HCT116 (cell line): ENCODE data around the gene SEC14L3. TPM values are rescaled to one million over a fixed set of nuclear protein-coding genes. Genes with fewer than 3 reads are reported as not detected.

Experiments
- ATAC-seq: fragments of 200-7000 bp; cut with Tn5 transposase; 2 replicates; pipeline ENCODE4 v1.9.1; 2020; ENCODE audit warnings: mild to moderate bottlenecking, moderate library complexity
- BruUV-seq: library from RNA; stranded (reverse); fragments of 400-500 nt; replicated peaks from 2 replicates; lab custom pipeline; 2021; lab: Mats Ljungman, UMichigan
- CTCF ChIA-PET: fragments of 300-600 bp; sonication (Branson Sonifier 250); formaldehyde crosslinking; loops from one replicate; lab custom pipeline; 2021; ENCODE audit warnings: antibody characterized with exemption; lab: Charles Lee
- POLR2A ChIA-PET: fragments of 300-600, 350-600 bp; sonication (Branson Sonifier 250); formaldehyde crosslinking; loops from one replicate; lab custom pipeline; 2021; ENCODE audit warnings: antibody characterized with exemption; lab: Charles Lee
- RAD21 ChIA-PET, 2 experiments: fragments of 300-600 bp; sonication (Branson Sonifier 250); formaldehyde crosslinking; loops; one replicate each; lab custom pipeline; 2023; ENCODE audit warnings: low total read pairs in 2 of 2; ENCODE audit not compliant: uncharacterized antibody in 2 of 2, unreplicated experiment in 2 of 2, low non-redundant PET in 1 of 2; lab: Charles Lee
- DNase-seq: peaks from one replicate; pipeline ENCODE4 v3.0.0-alpha.2; 2010; ENCODE audit warnings: low read depth, low spot score
- H2AFZ ChIP-seq: fragments of 200-600 bp; shearing (Covaris generic), sonication (generic); 2 replicates; pipeline ENCODE4 v1.6.1; 2017; ENCODE audit warnings: low read depth, mixed run types, mixed read lengths, antibody characterized with exemption, low read length; ENCODE audit not compliant: poor library complexity, severe bottlenecking
- H3K27ac ChIP-seq: 2 replicates; pipeline ENCODE4 v1.5.1; 2012; ENCODE audit warnings: low read depth, low read length
- H3K27me3 ChIP-seq: fragments of 200-600 bp; sonication (generic); 2 replicates; pipeline ENCODE4 v1.6.1; 2016; ENCODE audit warnings: mixed run types, low read length, mixed read lengths; ENCODE audit not compliant: insufficient read depth
- H3K36me3 ChIP-seq, 2 experiments: fragments of 200-500 bp in 1 of 2; fragments of 200-600 bp in 1 of 2; sonication (Bioruptor generic) in 1 of 2; sonication (generic) in 1 of 2; 2 replicates each; pipeline versions ENCODE4 v1.5.1 to v1.6.1; 2014 to 2016; ENCODE audit warnings: low read length in 2 of 2, inconsistent platforms in 1 of 2, mixed read lengths in 1 of 2, mixed run types in 1 of 2; ENCODE audit not compliant: insufficient read depth in 2 of 2, control insufficient read depth in 1 of 2
- H3K4me1 ChIP-seq, 2 experiments: fragments of 200-600 bp in 1 of 2; sonication (generic) in 1 of 2; 2 replicates each; pipeline versions ENCODE4 v1.5.1 to v1.6.1; 2012 to 2017; ENCODE audit warnings: low read length in 2 of 2, inconsistent platforms in 1 of 2, mild to moderate bottlenecking in 1 of 2, mixed read lengths in 1 of 2, mixed run types in 1 of 2, moderate library complexity in 1 of 2; ENCODE audit not compliant: insufficient read depth in 2 of 2, control insufficient read depth in 1 of 2
- H3K4me2 ChIP-seq: fragments of 200-600 bp; sonication (generic); 2 replicates; pipeline ENCODE4 v1.6.1; 2017; ENCODE audit warnings: mixed run types, low read length, mixed read lengths
- H3K4me3 ChIP-seq, 2 experiments: fragments of 200-600 bp in 1 of 2; sonication (generic) in 1 of 2; replicated peaks in 1 of 2; 2 replicates each; pipeline ENCODE4 v1.5.1; 2011 to 2016; ENCODE audit warnings: low read length in 2 of 2, control low read depth in 1 of 2, low read depth in 1 of 2, mild to moderate bottlenecking in 1 of 2, mixed read lengths in 1 of 2, mixed run types in 1 of 2
- H3K79me2 ChIP-seq: fragments of 200-600 bp; sonication (generic); 2 replicates; pipeline ENCODE4 v1.6.1; 2017; ENCODE audit warnings: mild to moderate bottlenecking, mixed run types, low read length, moderate library complexity, mixed read lengths; ENCODE audit not compliant: insufficient read depth
- H3K9ac ChIP-seq: fragments of 200-600 bp; sonication (generic); 2 replicates; pipeline ENCODE4 v1.6.1; 2016; ENCODE audit warnings: low read length, mixed read lengths
- H3K9me2 ChIP-seq: fragments of 200-600 bp; sonication (generic), shearing (Covaris generic); 2 replicates; pipeline ENCODE4 v1.6.1; 2017; ENCODE audit warnings: mixed run types, mild to moderate bottlenecking, moderate library complexity; ENCODE audit not compliant: insufficient read depth
- H3K9me3 ChIP-seq, 2 experiments: fragments of 200-500 bp in 1 of 2; fragments of 200-600 bp in 1 of 2; sonication (Bioruptor generic) in 1 of 2; sonication (generic) in 1 of 2; 2 replicates each; pipeline ENCODE4 v1.6.1; 2014 to 2017; ENCODE audit warnings: low read length in 2 of 2, mixed read lengths in 2 of 2, inconsistent platforms in 1 of 2, low read depth in 1 of 2, mild to moderate bottlenecking in 1 of 2, mixed run types in 1 of 2, moderate library complexity in 1 of 2; ENCODE audit not compliant: control insufficient read depth in 1 of 2, insufficient read depth in 1 of 2
- H4K20me1 ChIP-seq: fragments of 200-600 bp; sonication (generic), shearing (Covaris generic); 2 replicates; pipeline ENCODE4 v1.6.1; 2017; ENCODE audit warnings: mixed run types, mild to moderate bottlenecking, moderate library complexity; ENCODE audit not compliant: insufficient read depth
- CBX3 ChIP-seq: IDR thresholded peaks from 2 replicates; pipeline ENCODE4 v1.6.1; 2012; ENCODE audit warnings: low read depth
- CEBPB ChIP-seq: IDR thresholded peaks from 2 replicates; pipeline ENCODE4 v1.6.1; 2012; ENCODE audit warnings: low read depth
- ELF1 ChIP-seq: IDR thresholded peaks from 2 replicates; pipeline ENCODE4 v1.6.1; 2012; ENCODE audit warnings: low read depth, borderline replicate concordance
- EZH2 ChIP-seq: fragments of 200-600 bp; sonication (generic); IDR thresholded peaks from 2 replicates; pipeline ENCODE4 v1.6.1; 2017; ENCODE audit warnings: antibody characterized with exemption, mixed run types
- EZH2phosphoT487 ChIP-seq: fragments of 200-600 bp; IDR thresholded peaks from 2 replicates; pipeline ENCODE4 v1.6.1; 2018; ENCODE audit warnings: antibody characterized with exemption, borderline replicate concordance
- JUND ChIP-seq: IDR thresholded peaks from 2 replicates; pipeline ENCODE4 v1.6.1; 2012
- POLR2AphosphoS5 ChIP-seq: IDR thresholded peaks from 2 replicates; pipeline ENCODE4 v1.6.1; 2011; ENCODE audit warnings: mild to moderate bottlenecking, low read depth, low read length, moderate library complexity
- RAD21 ChIP-seq: IDR thresholded peaks from 2 replicates; pipeline ENCODE4 v1.6.1; 2012; ENCODE audit warnings: low read depth, mild to moderate bottlenecking
- REST ChIP-seq: IDR thresholded peaks from 2 replicates; pipeline ENCODE4 v1.6.1; 2012; ENCODE audit warnings: low read depth
- SIN3A ChIP-seq: IDR thresholded peaks from 2 replicates; pipeline ENCODE4 v1.6.1; 2012; ENCODE audit warnings: low read depth
- SRF ChIP-seq: IDR thresholded peaks from 2 replicates; pipeline ENCODE4 v1.6.1; 2012; ENCODE audit warnings: low read depth
- TCF7L2 ChIP-seq: IDR thresholded peaks from 2 replicates; pipeline ENCODE4 v1.7.0; 2011; ENCODE audit warnings: borderline replicate concordance, inconsistent platforms; ENCODE audit not compliant: insufficient read depth, insufficient read length; ENCODE audit errors: extremely low read depth
- YY1 ChIP-seq: IDR thresholded peaks from 2 replicates; pipeline ENCODE4 v1.6.1; 2011; ENCODE audit warnings: low read length, low read depth, moderate library complexity, mild to moderate bottlenecking; ENCODE audit not compliant: insufficient replicate concordance; ENCODE audit errors: extremely low read depth
- ZNF274 ChIP-seq: fragments of 200-500 bp; sonication (Bioruptor generic); IDR thresholded peaks from 2 replicates; pipeline ENCODE4 v1.6.1; 2014; ENCODE audit warnings: mild to moderate bottlenecking, low read depth, low read length, inconsistent platforms
- intact Hi-C: fragments of 100-400 bp; cut with micrococcal nuclease; formaldehyde crosslinking; loops from 2 replicates; pipeline ENCODE4 v1.10.0; 2022
- total RNA-seq: library from RNA; stranded (reverse); gene quantifications from one replicate; pipeline ENCODE4 v1.2.1, GENCODE V29; 2021; ENCODE audit not compliant: unreplicated experiment
- TF ChIP-seq, protein P1 (sequence below): IDR thresholded peaks from 2 replicates; pipeline ENCODE4 v1.6.1; 2011; ENCODE audit warnings: mild to moderate bottlenecking, low read length, moderate library complexity; ENCODE audit not compliant: insufficient replicate concordance; ENCODE audit errors: extremely low read depth
- TF ChIP-seq, protein P2 (sequence below), 3 experiments: fragments of 200-600 bp in 1 of 3; sonication (generic) in 1 of 3; IDR thresholded peaks in 2 of 3; conservative IDR thresholded peaks in 1 of 3; 2 replicates each; pipeline ENCODE4 v1.5.1; 2012 to 2017; ENCODE audit warnings: low read depth in 2 of 3, low read length in 2 of 3, antibody characterized with exemption in 1 of 3, borderline replicate concordance in 1 of 3, control low read depth in 1 of 3, mild to moderate bottlenecking in 1 of 3, mixed read lengths in 1 of 3, mixed run types in 1 of 3, moderate library complexity in 1 of 3; ENCODE audit not compliant: insufficient read depth in 1 of 3
- TF ChIP-seq, protein P3 (sequence below): IDR thresholded peaks from 2 replicates; pipeline ENCODE4 v1.6.1; 2012

The SEC14L3 gene
- total RNA-seq, 1 experiment from 2014 or later = not detected

DNA sequence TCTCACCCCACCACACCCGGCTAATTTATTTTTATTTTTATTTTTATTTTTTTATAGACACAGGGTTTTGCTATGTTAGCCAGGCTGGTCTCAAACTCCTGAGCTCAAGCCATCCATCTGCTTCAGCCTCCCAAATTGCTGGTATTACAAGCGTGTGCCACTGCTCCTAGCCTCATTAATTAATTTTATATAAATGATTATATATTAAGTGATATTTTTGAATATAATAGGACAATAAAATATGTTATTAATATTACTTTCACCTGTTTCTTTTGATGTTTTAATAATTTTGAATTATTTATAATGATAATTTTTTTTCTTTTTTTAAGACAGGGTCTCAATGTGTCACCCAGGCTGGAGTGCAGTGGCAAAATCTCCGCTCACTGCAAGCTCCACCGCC lies 35.9 kb upstream of the SEC14L3 start:
- no peak overlapping the region for H3K4me3 ChIP-seq
- TF ChIP-seq REST = no peak
- no peak for TF ChIP-seq EZH2phosphoT487
- TF ChIP-seq RAD21 = no peak
- TF ChIP-seq, protein P1, sequence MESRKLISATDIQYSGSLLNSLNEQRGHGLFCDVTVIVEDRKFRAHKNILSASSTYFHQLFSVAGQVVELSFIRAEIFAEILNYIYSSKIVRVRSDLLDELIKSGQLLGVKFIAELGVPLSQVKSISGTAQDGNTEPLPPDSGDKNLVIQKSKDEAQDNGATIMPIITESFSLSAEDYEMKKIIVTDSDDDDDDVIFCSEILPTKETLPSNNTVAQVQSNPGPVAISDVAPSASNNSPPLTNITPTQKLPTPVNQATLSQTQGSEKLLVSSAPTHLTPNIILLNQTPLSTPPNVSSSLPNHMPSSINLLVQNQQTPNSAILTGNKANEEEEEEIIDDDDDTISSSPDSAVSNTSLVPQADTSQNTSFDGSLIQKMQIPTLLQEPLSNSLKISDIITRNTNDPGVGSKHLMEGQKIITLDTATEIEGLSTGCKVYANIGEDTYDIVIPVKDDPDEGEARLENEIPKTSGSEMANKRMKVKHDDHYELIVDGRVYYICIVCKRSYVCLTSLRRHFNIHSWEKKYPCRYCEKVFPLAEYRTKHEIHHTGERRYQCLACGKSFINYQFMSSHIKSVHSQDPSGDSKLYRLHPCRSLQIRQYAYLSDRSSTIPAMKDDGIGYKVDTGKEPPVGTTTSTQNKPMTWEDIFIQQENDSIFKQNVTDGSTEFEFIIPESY = no peak
- no peak for TF ChIP-seq JUND
- no peak for TF ChIP-seq ELF1
- no peak for TF ChIP-seq SIN3A
- TF ChIP-seq ZNF274 = no peak
- TF ChIP-seq YY1 = no peak
- no peak for TF ChIP-seq CEBPB
- TF ChIP-seq, protein P2, sequence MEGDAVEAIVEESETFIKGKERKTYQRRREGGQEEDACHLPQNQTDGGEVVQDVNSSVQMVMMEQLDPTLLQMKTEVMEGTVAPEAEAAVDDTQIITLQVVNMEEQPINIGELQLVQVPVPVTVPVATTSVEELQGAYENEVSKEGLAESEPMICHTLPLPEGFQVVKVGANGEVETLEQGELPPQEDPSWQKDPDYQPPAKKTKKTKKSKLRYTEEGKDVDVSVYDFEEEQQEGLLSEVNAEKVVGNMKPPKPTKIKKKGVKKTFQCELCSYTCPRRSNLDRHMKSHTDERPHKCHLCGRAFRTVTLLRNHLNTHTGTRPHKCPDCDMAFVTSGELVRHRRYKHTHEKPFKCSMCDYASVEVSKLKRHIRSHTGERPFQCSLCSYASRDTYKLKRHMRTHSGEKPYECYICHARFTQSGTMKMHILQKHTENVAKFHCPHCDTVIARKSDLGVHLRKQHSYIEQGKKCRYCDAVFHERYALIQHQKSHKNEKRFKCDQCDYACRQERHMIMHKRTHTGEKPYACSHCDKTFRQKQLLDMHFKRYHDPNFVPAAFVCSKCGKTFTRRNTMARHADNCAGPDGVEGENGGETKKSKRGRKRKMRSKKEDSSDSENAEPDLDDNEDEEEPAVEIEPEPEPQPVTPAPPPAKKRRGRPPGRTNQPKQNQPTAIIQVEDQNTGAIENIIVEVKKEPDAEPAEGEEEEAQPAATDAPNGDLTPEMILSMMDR (IDR thresholded peaks at IDR 0.05 in 2 of 3, conservative IDR thresholded peaks at IDR 0.05 in 1 of 3; ENCODE audit: borderline replicate concordance in 1 of 3, insufficient read depth in 1 of 3, low read depth in 2 of 3, low read length in 2 of 3) = no peak
- TF ChIP-seq POLR2AphosphoS5 = no peak
- no peak for TF ChIP-seq TCF7L2
- TF ChIP-seq SRF = no peak
- no peak for TF ChIP-seq CBX3
- TF ChIP-seq, protein P3, sequence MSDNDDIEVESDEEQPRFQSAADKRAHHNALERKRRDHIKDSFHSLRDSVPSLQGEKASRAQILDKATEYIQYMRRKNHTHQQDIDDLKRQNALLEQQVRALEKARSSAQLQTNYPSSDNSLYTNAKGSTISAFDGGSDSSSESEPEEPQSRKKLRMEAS = no peak
- no peak for TF ChIP-seq EZH2
- TF ChIP-seq, all 23 proteins: peak for 0
- ATAC-seq (no peak), DNase-seq (no peak)
- intact Hi-C loops = no loop called here
- no peaks in the 10 kb centered on the region for H3K36me3 ChIP-seq
- no peak overlapping the region for H2AFZ ChIP-seq
- H3K9me2 ChIP-seq = no peaks in the 10 kb centered on the region
- POLR2A ChIA-PET = no interaction called here
- RAD21 ChIA-PET = no interaction called here
- H3K4me2 ChIP-seq = no peak overlapping the region
- peaks cover 3 to 4% of the 10 kb centered on the region in 2 experiments; a peak in 2 of 4 replicates for H3K9me3 ChIP-seq
- no peak overlapping the region for H3K9ac ChIP-seq
- H3K27me3 ChIP-seq = no peaks in the 10 kb centered on the region
- peaks cover 6 to 23% of the 10 kb centered on the region in 2 experiments for H3K4me1 ChIP-seq
- H3K79me2 ChIP-seq = no peaks in the 10 kb centered on the region
- no peaks in the 10 kb centered on the region for H4K20me1 ChIP-seq
- CTCF ChIA-PET = no interaction called here
- BruUV-seq = no TSS peak
- H3K27ac ChIP-seq = no peak overlapping the region
